GM23338 (cell line): Measurements from ENCODE around the gene TTBK2. TPM values are rescaled to one million over a fixed set of nuclear protein-coding genes. Genes with fewer than 3 reads are reported as not detected.

Experiments used
- ATAC-seq: fragments of 200-7000 bp; cut with Tn5 transposase; 3 replicates; pipeline ENCODE4 v1.9.1; 2020
- DNase-seq: peaks from one replicate; pipeline ENCODE4 v3.0.0-alpha.2; 2015; ENCODE audit warnings: low spot score
- H2AFZ ChIP-seq: fragments of 200-600 bp; sonication (generic); 2 replicates; pipeline ENCODE4 v1.8.0; 2016; ENCODE audit warnings: antibody characterized with exemption, mild to moderate bottlenecking, moderate library complexity
- H3F3A ChIP-seq: fragments of 200-600 bp; sonication (generic); replicated peaks from 2 replicates; pipeline ENCODE4 v1.8.0; 2017; ENCODE audit warnings: antibody characterized with exemption, mixed run types, low read depth
- H3K27ac ChIP-seq: fragments of 200-600 bp; sonication (generic); 2 replicates; pipeline ENCODE4 v1.6.1; 2016; ENCODE audit warnings: low read depth
- H3K27me3 ChIP-seq: fragments of 200-600 bp; sonication (generic); 2 replicates; pipeline ENCODE4 v1.8.0; 2016; ENCODE audit warnings: mild to moderate bottlenecking, mixed run types, moderate library complexity; ENCODE audit not compliant: insufficient read depth
- H3K36me3 ChIP-seq: fragments of 200-600 bp; sonication (generic); 2 replicates; pipeline ENCODE4 v1.8.0; 2016; ENCODE audit warnings: mild to moderate bottlenecking; ENCODE audit not compliant: insufficient read depth
- H3K4me1 ChIP-seq: fragments of 200-600 bp; sonication (generic); 2 replicates; pipeline ENCODE4 v1.8.0; 2016; ENCODE audit warnings: mild to moderate bottlenecking, moderate library complexity; ENCODE audit not compliant: insufficient read depth
- H3K4me2 ChIP-seq: fragments of 200-600 bp; sonication (generic); 2 replicates; pipeline ENCODE4 v1.7.1; 2017; ENCODE audit warnings: mixed run types
- H3K4me3 ChIP-seq: fragments of 200-600 bp; sonication (generic); 2 replicates; pipeline ENCODE4 v1.6.1; 2016; ENCODE audit warnings: mixed run types
- H3K79me2 ChIP-seq: fragments of 200-600 bp; sonication (generic); replicated peaks from 2 replicates; pipeline ENCODE4 v1.8.0; 2017; ENCODE audit warnings: mild to moderate bottlenecking; ENCODE audit not compliant: insufficient read depth
- H3K9me2 ChIP-seq: fragments of 200-600 bp; sonication (generic); 2 replicates; pipeline ENCODE4 v1.8.0; 2017; ENCODE audit not compliant: insufficient read depth
- H4K20me1 ChIP-seq: fragments of 200-600 bp; sonication (generic); replicated peaks from 2 replicates; pipeline ENCODE4 v1.8.0; 2017; ENCODE audit warnings: mild to moderate bottlenecking; ENCODE audit not compliant: insufficient read depth
- H3K27ac Mint-ChIP-seq: 2 replicates; pipeline ENCODE4 v1.8.0; 2020; ENCODE audit warnings: inconsistent platforms, mild to moderate bottlenecking, moderate library complexity, mixed read lengths
- H3K27me3 Mint-ChIP-seq: 3 replicates; pipeline ENCODE4 v1.8.0; 2022; ENCODE audit warnings: low read depth, mild to moderate bottlenecking, moderate library complexity, mixed read lengths, inconsistent platforms; ENCODE audit not compliant: insufficient read depth, poor library complexity
- H3K36me3 Mint-ChIP-seq: 3 replicates; pipeline ENCODE4 v1.8.0; 2021; ENCODE audit warnings: low read depth, mild to moderate bottlenecking, inconsistent platforms, moderate library complexity, mixed read lengths
- H3K4me1 Mint-ChIP-seq: 3 replicates; pipeline ENCODE4 v1.8.0; 2020; ENCODE audit warnings: mild to moderate bottlenecking, inconsistent platforms, mixed read lengths
- H3K4me3 Mint-ChIP-seq: 3 replicates; pipeline ENCODE4 v1.8.0; 2021; ENCODE audit warnings: moderate library complexity, mild to moderate bottlenecking, inconsistent platforms, mixed read lengths
- H3K9me3 Mint-ChIP-seq: 3 replicates; pipeline ENCODE4 v1.8.0; 2020; ENCODE audit warnings: moderate library complexity, mild to moderate bottlenecking, inconsistent platforms, mixed read lengths
- CREB1 ChIP-seq: fragments of 250-450 bp; sonication (Bioruptor Pico); IDR thresholded peaks from 2 replicates; pipeline ENCODE4 v1.5.0; 2020; ENCODE audit warnings: low read depth, mild to moderate bottlenecking, moderate library complexity
- CTCF ChIP-seq, 2 experiments: fragments of 200-600 bp in 1 of 2; sonication (generic) in 1 of 2; conservative IDR thresholded peaks; 2 replicates each; pipeline versions ENCODE4 v1.5.1 to v1.6.1; 2016 to 2017; ENCODE audit warnings: antibody characterized with exemption in 2 of 2, low read depth in 2 of 2, mild to moderate bottlenecking in 2 of 2, moderate library complexity in 1 of 2
- ETS1 ChIP-seq: IDR thresholded peaks from 2 replicates; pipeline ENCODE4 v1.6.1; 2016; ENCODE audit warnings: antibody characterized with exemption
- EZH2 ChIP-seq: fragments of 200-600 bp; sonication (generic); IDR thresholded peaks from one replicate; pipeline ENCODE4 v1.8.0; 2017; ENCODE audit warnings: antibody characterized with exemption, mild to moderate bottlenecking, low read depth; ENCODE audit not compliant: unreplicated experiment
- EZH2phosphoT487 ChIP-seq: fragments of 200-600 bp; sonication (generic); IDR thresholded peaks from one replicate; pipeline ENCODE4 v1.8.1; 2018; ENCODE audit warnings: antibody characterized with exemption; ENCODE audit not compliant: unreplicated experiment
- JUNB ChIP-seq: IDR thresholded peaks from one replicate; pipeline ENCODE4 v1.6.1; 2016; ENCODE audit warnings: antibody characterized with exemption; ENCODE audit not compliant: unreplicated experiment
- NANOG ChIP-seq: IDR thresholded peaks from 2 replicates; pipeline ENCODE4 v1.6.1; 2016; ENCODE audit warnings: antibody characterized with exemption, borderline replicate concordance
- POLR2AphosphoS5 ChIP-seq: IDR thresholded peaks from 2 replicates; pipeline ENCODE4 v1.6.1; 2016; ENCODE audit warnings: antibody characterized with exemption, low read depth
- REST ChIP-seq: IDR thresholded peaks from one replicate; pipeline ENCODE4 v1.6.1; 2018; ENCODE audit warnings: antibody characterized with exemption; ENCODE audit not compliant: unreplicated experiment
- STAT1 ChIP-seq: IDR thresholded peaks from one replicate; pipeline ENCODE4 v1.6.1; 2016; ENCODE audit warnings: antibody characterized with exemption; ENCODE audit not compliant: unreplicated experiment
- ZNF114 ChIP-seq: fragments of 250-450 bp; sonication (Bioruptor Pico); IDR thresholded peaks from 2 replicates; pipeline ENCODE4 v1.5.0; 2020; ENCODE audit warnings: mild to moderate bottlenecking, moderate library complexity
- ZNF331 ChIP-seq: fragments of 250-450 bp; sonication (Bioruptor Pico); IDR thresholded peaks from 2 replicates; pipeline ENCODE4 v1.5.0; 2020; ENCODE audit warnings: low read depth, mild to moderate bottlenecking, moderate library complexity
- ZNF462 ChIP-seq: fragments of 250-450 bp; sonication (Bioruptor Pico); IDR thresholded peaks from 2 replicates; pipeline ENCODE4 v1.5.0; 2020; ENCODE audit warnings: mild to moderate bottlenecking, moderate library complexity
- polyA plus RNA-seq: library from polyadenylated mRNA; unstranded; fragments of >200 nt; fragmentation: Nextera tagmentation; extraction: Ambion mirVana; gene quantifications from 2 replicates; pipeline ENCODE4 v1.2.1, GENCODE V29; 2016
- total RNA-seq: library from RNA; depleted of rRNA; stranded (reverse); fragments of >200 nt; shearing (Covaris generic); gene quantifications from 2 replicates; pipeline ENCODE4 v1.2.3, GENCODE V29; 2014

Gene TTBK2
- total and polyA plus RNA-seq, 2 experiments from 2014 or later = 5.8 to 15.9 TPM

- no peak overlapping the region for H3K4me2 ChIP-seq
- H4K20me1 ChIP-seq = no peaks in the 10 kb centered on the region
- peaks cover 24% of the 10 kb centered on the region for H3K9me3 Mint-ChIP-seq
- H3K27me3 ChIP-seq = no peaks in the 10 kb centered on the region
- ATAC-seq (peak; percentile 85), DNase-seq (peak; percentile 7)
- peaks cover 4% of the 10 kb centered on the region for H3K4me1 Mint-ChIP-seq
- 0 out of 2 replicates have a peak, but pooled peaks cover 2% of the 10 kb centered on the region for H3K9me2 ChIP-seq
- no peaks in the 10 kb centered on the region for H3F3A ChIP-seq
- H3K79me2 ChIP-seq = peaks cover 7% of the 10 kb centered on the region
- peaks cover 29% of the 10 kb centered on the region for H3K36me3 Mint-ChIP-seq
- no peak overlapping the region for H2AFZ ChIP-seq
- peaks cover 4% of the 10 kb centered on the region for H3K27me3 Mint-ChIP-seq
- no peaks in the 10 kb centered on the region for H3K4me1 ChIP-seq
- H3K4me3 Mint-ChIP-seq = no peak overlapping the region
- H3K27ac Mint-ChIP-seq = no peak overlapping the region
- H3K4me3 ChIP-seq = no peak overlapping the region
- H3K27ac ChIP-seq = no peak overlapping the region
- no peak for TF ChIP-seq EZH2
- TF ChIP-seq ZNF114 = no peak
- TF ChIP-seq STAT1 = no peak
- no peak for TF ChIP-seq ZNF462 (CRISPR knock-in tag)
- TF ChIP-seq ZNF331 (CRISPR knock-in tag) = no peak
- no peak for TF ChIP-seq CTCF (conservative IDR thresholded peaks at IDR 0.05; ENCODE audit: low read depth in 2 of 2)
- no peak for TF ChIP-seq NANOG
- TF ChIP-seq REST = no peak
- no peak for TF ChIP-seq POLR2AphosphoS5
- no peak for TF ChIP-seq EZH2phosphoT487
- no peak for TF ChIP-seq JUNB
- TF ChIP-seq CREB1 (CRISPR knock-in tag) = no peak
- TF ChIP-seq ETS1 = no peak
- H3K36me3 ChIP-seq = peaks cover 3% of the 10 kb centered on the region; the same call in 1 of the 2 replicates
Observed at GRCh38 chr15:42759093-42759492, 161.5 kb downstream of the TTBK2 start.
